GM18502 (cell line): Measurements from ENCODE around the gene BLOC1S2.
"Not testable (repeated sequence)": the region's sequence is repeated elsewhere in the genome, so short reads cannot be mapped to it uniquely, and the experiment has no call there.

ENCODE experiments used
- ATAC-seq: cut with Tn5 transposase; IDR thresholded peaks from one replicate; pipeline ENCODE4 v1.9.1; 2021; ENCODE audit warnings: mild to moderate bottlenecking; ENCODE audit not compliant: unreplicated experiment, poor library complexity

BLOC1S2 gene

DNA sequence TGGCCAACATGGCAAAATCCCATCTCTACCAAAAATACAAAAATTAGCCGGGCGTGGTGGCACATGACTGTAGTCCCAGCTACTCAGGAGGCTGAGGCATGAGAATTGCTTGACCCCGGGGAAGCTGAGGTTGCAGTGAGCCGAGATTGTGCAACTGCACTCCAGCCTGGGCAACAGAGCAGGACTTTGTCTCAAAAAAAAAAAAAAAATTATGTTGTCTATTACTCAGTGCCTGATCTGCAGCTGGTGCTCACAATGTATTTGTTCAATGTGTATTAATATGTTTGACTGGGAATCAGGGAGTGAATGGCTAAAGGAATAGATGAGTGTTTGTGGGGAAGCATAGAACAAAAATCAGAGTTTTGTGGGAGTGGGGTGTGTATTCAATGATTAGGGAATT lies 5.8 kb upstream of the BLOC1S2 start:
- ATAC-seq = not testable (repeated sequence)

DNA sequence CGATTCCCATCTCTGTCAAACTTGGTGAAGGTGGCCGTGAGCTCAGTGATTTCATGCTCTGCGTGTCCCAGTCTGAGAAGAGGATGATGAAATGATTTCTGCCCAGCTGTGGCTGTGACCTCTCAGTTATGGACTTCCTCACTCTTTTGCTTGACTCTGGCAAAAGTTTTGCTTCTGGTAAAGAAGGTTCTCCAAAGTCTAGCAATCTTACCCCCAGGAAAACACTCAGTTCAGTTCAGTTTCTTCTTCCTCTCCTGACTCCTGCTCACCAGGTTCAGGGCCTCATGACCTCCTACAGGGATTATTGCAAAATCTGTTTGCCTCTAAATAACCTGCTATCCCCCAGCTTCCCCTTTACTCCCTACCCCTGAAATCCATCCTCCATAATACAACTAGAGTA lies 4.9 kb upstream of the BLOC1S2 start:
- no peak for ATAC-seq

DNA sequence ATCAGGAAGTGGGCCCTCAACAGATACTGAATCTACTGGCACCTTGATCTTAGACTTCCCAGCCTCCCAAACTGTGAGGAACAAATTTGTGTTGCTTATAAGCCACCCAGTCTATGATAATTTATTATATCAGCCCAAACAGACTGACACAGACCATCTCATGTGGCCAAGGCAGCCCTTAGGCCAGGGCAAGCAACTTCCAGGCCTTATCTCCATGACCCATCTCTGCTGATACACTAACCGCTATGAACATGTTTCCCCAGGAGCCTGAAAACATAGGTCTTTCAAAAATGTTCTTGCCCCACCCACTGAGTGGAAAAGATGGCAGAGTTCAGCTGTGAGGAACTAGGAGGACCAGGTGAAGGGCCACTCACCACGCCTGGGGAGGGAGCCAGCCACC lies 3.2 kb upstream of the BLOC1S2 start:
- no peak for ATAC-seq

DNA sequence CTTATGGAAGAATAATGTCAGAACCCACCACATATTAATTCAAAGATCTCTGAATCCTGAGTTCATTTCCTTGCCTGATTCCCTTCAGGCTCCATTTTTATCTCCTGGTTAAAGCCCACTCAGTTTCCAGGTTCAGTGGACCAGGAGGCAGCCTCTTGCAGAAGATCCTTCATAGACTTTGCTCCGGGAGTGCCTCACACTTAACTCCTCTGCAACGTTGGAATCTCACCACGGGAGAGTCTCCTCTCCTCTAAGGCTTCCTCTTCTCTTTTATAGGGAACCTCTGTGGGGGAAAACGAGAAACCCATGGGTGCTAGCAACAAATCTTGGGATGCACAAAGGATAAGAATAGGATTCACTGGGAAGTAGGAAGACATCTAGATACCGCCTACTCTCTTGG lies 1.7 kb upstream of the BLOC1S2 start:
- no peak for ATAC-seq

DNA sequence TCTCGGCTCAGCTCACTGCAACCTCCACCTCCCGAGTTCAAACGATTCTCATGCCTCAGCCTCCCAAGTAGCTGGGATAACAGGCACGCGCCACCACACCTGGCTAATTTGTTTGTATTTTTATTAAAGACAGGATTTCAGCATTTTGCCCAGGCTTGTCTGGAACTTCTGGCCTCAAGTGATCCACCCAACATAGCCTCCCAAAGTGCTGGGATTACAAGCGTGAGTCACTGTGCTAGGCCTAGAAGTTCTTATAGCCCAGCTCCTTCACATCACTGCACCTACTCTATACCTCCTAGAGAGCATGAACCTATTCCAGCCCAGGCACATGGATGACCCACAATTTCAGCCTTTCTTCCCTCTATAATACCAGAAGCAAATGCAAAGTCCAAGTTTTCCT lies 1.3 kb upstream of the BLOC1S2 start:
- no peak for ATAC-seq

DNA sequence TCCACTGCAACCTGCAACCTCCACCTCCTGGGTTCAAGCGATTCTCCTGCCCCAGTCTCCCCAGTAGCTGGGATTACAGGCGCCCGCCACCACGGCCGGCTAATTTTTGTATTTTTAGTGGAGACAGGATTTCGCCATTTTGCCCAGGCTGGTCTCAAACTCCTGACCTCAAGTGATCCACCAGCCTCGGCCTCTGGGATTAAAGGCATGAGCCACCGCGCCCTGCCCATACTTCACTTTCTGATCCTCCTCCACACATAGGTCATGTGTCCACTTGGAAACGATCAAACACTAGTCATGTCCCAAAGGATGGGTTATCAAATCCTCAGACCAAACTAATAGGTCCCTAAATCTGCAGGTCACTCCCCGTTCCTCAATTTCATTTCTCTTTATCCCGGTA lies 1.2 kb downstream of the BLOC1S2 start:
- not testable (repeated sequence) for ATAC-seq

DNA sequence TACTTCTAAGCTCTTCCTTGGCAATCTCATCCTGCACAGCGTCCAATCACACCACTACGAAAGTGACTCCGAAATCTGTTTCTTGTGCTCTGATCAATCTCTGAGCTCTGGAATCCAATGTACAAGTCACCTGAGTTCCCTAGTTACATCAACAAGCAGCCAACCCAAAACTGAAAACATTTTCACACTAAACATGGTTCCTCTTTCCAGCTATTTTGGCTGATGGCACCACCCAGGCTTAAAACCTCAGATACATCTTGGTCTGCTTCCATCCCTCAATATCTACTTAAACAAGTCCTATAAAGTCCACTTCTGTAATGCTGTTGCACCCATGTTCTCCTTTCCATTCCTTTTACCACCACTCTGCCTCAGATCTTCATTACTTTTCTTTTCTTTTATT lies 3.6 kb downstream of the BLOC1S2 start:
- ATAC-seq = no peak

DNA sequence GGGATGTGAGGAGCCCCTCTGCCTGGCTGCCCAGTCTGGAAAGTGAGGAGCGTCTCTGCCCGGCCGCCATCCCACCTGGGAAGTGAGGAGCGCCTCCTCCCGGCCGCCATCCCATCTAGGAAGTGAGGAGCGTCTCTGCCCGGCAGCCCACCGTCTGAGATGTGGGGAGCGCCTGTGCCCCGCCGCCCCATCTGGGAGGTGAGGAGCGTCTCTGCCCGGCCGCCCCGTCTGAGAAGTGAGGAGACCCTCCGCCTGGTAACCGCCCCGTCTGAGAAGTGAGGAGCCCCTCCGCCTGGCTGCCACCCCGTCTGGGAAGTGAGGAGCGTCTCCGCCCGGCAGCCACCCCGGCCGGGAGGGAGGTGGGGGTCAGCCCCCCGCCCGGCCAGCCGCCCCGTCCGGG lies 9.5 kb downstream of the BLOC1S2 start:
- not testable (repeated sequence) for ATAC-seq

DNA sequence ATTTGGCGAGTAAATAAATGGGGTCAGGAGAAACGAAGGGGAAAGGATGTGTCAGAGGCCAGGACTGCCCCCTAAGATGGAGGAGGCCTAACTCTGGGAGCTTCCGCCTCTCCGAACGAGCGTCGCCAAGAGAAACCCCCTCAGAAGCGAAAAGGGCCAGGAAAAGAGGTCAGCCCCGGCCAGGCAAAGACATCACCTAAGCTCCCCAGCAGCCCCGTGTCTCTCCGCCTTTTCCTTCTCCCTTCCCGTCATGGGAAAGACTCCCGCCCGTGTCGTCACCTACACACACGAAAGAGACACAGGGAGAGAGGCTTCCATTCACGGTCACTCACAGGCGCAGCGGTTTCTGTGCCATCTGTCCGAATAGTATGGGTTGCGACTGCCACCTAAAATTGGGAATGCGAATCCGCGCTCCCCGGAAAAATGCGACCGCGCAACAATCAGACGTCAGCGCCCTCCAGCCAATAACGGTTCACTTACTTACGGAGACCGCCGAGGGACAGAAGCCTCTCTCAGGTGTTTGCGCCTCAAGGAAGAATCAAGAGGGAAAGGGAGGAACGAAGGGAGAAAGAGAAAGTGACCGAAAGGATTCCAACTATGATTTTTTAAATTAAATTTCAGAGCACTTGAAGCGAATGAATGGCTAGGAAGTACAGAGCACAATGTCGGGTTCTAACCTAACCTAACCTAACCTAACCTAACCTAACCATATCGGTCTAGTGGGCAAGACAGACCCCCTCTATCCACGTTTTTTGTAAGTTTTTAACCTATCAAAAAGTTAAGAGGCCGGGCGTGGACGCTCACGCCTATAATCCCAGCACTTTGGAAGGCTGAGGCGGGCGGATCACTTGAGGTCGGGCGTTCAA lies 19.0 kb downstream of the BLOC1S2 start, which contains the start of gene CWF19L1:
Gene CWF19L1 (minus strand): TSS at position 400 of the 866 bp plus-strand sequence. CDS start 45 bp downstream, at position 355.
- peak; percentile 78 for ATAC-seq

DNA sequence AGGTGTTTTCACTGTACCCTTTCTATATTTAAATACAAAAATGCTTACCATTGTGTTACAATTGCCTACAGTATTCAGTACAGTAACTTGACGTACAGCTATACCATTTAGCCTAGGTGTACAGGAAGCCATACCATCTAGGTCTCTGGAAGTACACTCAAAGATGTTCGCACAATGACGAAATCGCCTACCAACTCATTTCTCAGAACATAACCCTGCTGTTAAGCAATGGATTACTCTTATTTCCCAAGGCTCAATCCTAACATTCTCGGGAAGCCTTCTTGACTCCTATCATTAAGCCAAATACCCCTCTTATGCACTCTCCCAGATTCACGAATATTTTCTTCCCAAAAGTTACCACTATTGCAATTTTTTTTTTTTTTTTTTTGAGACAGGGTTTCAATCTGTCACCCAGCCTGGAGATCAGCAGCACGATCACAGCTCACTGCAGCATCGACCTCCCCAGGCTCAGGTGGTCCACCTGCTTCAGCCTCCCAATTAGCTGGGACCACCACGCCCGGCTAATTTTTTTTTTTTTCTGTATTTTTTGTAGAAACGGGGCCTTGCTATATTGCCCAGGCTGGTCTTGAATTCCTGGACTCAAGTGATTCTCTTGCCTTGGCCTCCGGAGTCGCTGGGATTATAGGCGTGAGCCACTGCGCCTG lies 20.5 kb downstream of the BLOC1S2 start:
- no peak for ATAC-seq

DNA sequence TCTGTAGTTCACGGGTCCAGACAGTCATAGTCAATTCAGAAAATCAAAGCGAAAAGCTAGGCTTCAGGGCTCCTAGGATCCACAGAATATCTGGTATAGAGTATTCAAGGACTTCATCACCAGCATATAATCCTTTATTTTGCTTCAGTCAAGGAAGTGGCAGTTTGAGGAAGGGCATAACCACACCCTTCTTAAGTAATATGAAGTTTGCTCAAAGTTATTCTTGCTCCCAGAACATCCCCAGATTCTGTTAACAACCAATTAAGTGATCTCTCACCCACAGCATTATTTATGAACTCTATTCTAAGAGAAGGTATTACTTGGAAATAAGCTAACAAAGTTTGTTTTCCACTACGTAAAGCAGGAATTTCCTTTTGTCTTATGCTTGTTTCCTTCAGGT lies 32.3 kb downstream of the BLOC1S2 start:
- ATAC-seq = no peak

DNA sequence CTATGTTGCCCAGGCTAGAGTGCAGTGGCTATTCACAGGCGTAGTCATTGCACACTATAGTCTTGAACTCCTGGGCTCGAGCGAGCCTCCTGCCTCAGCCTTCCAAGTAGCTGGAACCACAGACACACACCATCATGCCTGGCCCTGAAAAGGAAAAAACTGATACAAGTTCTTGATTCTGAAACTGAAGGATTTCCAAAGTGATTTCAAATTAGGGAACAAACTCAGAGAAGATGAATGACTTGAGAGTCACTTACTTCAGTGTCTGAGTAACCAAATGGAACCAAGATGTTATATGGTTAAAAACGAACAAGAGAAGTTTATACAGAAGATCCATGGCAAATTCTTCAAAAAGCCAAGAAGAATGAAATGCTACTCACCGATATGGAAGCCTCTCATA lies 33.4 kb downstream of the BLOC1S2 start:
- ATAC-seq = no peak

DNA sequence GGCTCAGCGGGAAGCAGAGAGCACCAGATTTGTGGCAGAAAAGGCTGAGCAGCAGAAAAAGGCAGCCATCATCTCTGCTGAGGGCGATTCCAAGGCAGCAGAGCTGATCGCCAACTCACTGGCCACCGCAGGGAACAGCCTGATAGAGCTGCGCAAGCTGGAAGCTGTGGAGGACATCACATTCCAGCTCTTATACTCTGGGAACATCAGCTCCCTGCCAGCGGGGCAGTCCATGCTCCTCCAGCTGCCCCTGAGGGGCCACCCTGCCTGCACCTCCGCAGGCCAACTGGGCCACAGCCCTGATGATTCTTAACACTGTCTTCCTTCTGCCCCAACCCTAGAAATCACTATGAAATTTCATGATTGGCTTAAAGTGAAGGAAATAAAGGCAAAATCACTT lies 37.7 kb downstream of the BLOC1S2 start:
- ATAC-seq = no peak

DNA sequence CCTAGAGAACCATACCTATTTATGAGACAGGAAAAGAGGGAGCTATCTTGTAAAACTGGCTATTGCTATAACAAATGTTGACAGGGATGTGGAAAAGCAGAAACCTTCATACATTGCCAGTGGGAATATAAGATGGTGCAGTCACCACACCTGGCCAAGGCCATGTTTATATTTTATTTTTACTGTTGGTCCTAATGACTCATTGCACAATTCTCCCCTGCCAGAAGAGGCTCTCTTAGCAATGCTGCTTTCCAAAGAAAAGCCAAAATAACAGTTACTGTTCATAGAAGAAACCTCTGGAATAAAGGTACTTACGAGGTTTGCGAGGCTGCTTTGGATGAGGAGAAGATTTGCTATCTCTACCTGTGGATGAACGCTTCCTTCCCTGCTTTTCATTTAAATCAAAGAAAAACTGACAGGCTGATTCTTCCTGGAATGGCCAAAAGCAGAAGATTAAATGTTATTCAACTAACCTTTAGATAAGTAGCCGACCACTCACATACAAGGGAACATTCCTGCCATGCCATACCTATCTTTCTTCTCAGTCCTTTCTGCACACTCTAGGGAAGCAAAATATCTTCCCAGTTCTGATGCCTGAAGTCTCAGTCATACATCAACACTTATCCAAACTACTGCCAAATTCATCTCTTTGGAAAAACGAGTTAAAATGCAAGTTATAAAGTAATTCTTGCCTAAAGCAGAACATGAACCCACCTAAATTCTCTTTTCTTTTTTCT lies 40.8 kb downstream of the BLOC1S2 start:
- no peak for ATAC-seq

DNA sequence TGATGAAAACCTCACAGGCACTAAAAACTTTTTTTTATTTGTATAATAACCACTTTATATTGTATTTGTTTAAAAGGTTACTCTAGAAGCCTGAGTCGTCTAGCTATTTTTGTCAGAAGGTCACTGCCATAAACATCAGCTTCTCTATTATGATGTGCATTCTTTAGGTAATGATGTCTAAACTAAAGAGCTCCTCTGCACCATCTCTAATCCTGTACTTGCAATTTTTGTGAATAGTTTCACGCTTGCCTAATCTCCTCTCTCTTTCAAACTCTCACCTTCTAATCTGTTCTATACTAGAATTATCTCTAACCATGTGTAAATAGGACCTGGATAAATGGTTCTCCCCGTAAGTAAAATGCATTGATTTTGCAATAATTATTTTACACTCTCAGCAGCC lies 46.6 kb downstream of the BLOC1S2 start:
- ATAC-seq = no peak

DNA sequence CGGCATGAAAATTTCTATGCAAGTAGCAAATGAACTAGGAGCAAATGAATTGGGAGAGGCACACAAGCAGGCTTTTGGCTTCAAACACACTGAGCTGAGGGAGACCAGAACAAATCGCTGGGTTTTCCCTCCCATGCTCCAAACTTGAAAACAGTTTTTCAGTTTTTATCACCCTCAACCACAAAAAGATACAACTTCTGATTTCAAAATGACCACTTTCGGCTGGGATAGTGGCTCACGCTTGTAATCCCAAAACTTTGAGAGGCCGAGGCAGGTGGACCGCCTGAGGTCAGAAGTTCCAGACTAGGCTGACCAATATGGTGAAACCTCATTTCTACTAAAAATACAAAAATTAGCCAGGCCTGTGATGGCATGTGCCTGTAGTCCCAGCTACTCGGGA lies 48.1 kb downstream of the BLOC1S2 start:
- ATAC-seq = no peak

DNA sequence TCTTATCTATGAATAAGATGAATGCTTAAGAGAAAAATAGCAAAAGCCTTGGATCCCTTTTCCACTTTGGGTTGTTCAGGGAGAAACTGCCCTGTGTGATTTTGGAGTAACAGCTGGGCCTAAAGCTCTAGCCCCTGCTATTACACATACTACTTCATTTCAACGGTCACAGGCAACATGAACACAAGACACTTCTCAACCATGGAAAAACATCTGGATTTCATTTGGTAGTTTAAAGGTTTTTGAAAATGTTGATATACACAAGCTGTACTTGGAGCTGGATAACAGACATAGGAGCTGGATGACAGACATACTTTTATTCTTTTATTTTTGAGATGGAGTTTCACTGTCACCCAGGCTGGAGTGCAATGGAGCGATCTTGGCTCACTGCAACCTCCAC lies 54.4 kb downstream of the BLOC1S2 start:
- no peak for ATAC-seq

DNA sequence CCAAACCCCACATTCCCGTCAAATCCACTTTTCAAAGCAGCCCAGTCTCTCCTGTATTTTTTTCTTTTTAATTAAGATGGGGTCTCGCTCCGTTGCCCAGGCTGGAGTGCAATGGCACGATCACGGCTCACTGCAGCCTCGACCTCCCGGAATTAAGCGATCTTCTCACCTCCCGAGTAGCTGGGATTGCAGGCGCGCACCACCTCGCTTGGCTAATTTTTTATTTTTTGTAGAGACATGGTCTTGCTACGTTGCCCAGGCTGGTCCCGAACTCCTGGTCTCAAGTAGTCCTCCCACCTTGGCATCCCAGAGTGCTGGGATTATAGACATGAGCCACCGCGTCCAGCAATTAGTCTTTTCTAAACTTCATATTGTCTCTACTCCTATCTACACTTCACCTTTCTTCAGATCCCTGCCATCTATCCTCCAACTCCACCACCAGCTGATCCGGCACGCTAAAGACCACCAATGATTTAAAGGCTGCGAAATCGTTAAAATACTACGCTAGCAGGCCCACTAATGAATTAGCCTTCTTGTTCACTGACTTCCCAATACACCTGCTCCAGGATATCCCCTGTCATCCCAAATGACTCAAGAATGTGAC lies 56.6 kb downstream of the BLOC1S2 start:
- no peak for ATAC-seq

DNA sequence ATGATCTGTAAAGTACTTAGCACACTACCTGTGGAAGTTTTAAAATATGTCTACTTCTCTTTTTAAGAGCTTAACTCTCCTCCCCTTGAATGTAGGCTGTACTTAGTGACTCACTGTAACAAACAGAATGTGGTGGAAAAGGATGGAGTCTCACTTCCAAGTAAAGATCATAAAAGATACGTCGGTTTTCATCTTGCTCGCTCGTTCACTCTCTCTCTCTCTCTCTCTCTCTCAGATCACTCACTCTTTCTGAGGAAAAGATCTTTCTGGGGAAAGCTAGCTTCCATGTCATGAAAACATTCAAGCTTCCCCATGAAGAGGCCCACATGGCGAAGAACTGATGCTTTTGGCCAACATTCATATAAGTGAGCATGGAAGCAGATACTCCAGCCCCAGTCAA lies 62.6 kb downstream of the BLOC1S2 start:
- no peak for ATAC-seq
